Right lobe of liver (tissue), 4 donors: ENCODE data around the gene KCNQ1.

Experiments
- POLR2A ChIP-seq: fragments of 450-650 bp; IDR thresholded peaks from one replicate; pipeline ENCODE4 v1.6.1; 2017; ENCODE audit warnings: antibody characterized with exemption, mild to moderate bottlenecking
- TF ChIP-seq, protein P1 (sequence below), 4 donors: fragments of 200-600 bp in 3 of 4; fragments of 450-650 bp in 1 of 4; IDR thresholded peaks; one replicate each; pipeline versions ENCODE4 v1.5.1 to v1.8.0; 2016 to 2022; ENCODE audit warnings: antibody characterized with exemption in 4 of 4, mild to moderate bottlenecking in 2 of 4
- donor health status: DM: no; HTN: no; CAD: no.
- donor health status: DM: no; HTN: no; CAD: no.
- donor health status: DM: no; HTN: yes; CAD: no.

DNA sequence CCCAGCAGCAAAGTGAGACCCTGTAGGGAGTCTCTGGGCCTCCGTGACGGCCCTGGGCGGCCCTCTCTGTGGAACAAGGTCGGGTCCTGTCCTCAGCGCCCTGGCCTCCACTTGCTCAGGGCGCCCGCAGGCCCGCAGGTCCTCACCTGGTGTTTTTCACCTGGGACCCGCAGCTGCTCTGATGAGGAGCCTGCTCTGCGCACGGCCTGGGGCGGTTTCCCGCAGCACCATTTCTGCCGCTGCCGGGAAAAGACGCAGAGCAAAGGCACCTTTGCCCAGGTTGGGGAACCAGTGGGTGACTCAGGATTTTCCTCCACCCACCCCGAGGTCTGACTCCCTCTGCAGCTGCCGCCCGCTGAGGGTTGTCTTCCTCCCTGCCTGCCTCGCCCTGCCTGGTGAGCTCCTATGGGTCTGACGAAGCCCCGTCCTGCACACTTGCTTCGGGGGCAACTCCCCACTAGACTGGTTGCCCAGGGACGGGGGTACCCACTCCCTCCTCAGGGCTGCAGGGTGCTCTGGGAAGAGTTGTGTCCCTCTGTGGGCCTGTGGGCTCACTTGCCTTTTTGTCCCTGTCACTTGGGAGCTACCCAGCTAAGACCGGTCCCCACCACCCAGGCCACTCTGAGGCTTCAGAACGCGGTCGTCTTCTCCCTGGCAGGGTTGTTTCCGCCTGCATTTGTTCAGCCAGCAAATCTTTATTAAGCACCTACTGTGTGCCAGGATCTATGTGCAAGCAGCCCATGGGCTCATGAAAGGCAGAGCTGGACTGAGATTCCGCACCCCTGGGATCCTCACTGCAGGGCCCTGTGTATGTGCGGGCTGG lies 89.5 kb downstream of the KCNQ1 start:
- TF ChIP-seq, protein P1, sequence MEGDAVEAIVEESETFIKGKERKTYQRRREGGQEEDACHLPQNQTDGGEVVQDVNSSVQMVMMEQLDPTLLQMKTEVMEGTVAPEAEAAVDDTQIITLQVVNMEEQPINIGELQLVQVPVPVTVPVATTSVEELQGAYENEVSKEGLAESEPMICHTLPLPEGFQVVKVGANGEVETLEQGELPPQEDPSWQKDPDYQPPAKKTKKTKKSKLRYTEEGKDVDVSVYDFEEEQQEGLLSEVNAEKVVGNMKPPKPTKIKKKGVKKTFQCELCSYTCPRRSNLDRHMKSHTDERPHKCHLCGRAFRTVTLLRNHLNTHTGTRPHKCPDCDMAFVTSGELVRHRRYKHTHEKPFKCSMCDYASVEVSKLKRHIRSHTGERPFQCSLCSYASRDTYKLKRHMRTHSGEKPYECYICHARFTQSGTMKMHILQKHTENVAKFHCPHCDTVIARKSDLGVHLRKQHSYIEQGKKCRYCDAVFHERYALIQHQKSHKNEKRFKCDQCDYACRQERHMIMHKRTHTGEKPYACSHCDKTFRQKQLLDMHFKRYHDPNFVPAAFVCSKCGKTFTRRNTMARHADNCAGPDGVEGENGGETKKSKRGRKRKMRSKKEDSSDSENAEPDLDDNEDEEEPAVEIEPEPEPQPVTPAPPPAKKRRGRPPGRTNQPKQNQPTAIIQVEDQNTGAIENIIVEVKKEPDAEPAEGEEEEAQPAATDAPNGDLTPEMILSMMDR (IDR thresholded peaks at IDR 0.05): no peak
- TF ChIP-seq POLR2A: no peak
